ENCODE data around the gene TSC1. TPM values are rescaled to one million over a fixed set of nuclear protein-coding genes. Genes with fewer than 3 reads are reported as not detected.

TSC1 gene
- total RNA-seq, 2 experiments from 2014 or later, result 50.0 to 51.9 TPM

DNA sequence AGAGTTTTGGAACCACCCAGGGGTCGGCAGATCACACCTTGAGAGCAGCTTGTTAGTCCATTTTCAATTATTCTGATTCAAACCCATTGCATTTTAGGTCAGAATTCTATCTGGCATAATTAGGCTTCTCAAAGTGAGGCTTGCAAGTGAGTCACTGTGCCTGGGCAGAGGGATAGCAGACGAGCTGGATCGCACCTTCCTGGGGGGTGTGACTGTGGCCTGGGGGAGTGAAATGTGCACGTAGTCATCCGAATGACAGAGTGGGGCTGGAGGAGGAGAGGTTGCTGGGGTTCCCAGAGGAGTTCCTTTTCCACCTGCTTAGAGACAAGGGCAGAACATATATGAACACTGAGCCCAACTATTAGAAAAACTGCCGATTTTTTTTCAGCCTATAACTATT is 34.0 kb downstream of the TSC1 start:
- Mint-ChIP-seq H3K4me3 (no peak overlapping the region), H3K27me3 (no peaks in the 10 kb centered on the region), H3K9me3 (no peaks in the 10 kb centered on the region), H3K4me1 (ENCODE audit: low read depth) (peaks cover 15% of the 10 kb centered on the region), H3K36me3 (ENCODE audit: low read depth) (peaks cover 59% of the 10 kb centered on the region), H3K27ac (no peak overlapping the region)
- no peak for DNase-seq
- H3K4me3 ChIP-seq (ENCODE audit: low read length), result no peak overlapping the region
- H3K36me3 ChIP-seq (ENCODE audit: insufficient read depth, low read length), result peaks cover 40% of the 10 kb centered on the region
- POLR2A ChIA-PET, result interaction anchor here (1.2 kb wide), 1 partner anchor 34 kb away, joined by 5 read pairs; the partner anchor contains the start of gene TSC1
- no peak overlapping the region for H3K27ac ChIP-seq (ENCODE audit: low read depth in 1 of 2, low read length in 2 of 2)
- CTCF ChIA-PET, result no interaction called here
- H3K27me3 ChIP-seq (ENCODE audit: control insufficient read depth in 1 of 2, insufficient read depth in 2 of 2, low read length in 2 of 2), result no peaks in the 10 kb centered on the region
- no peak for ATAC-seq (ENCODE audit: poor library complexity)
- no peaks in the 10 kb centered on the region for H3K9me3 ChIP-seq (ENCODE audit: control insufficient read depth in 1 of 2, insufficient read depth in 1 of 2, low read length in 2 of 2)
- H3K4me1 ChIP-seq (ENCODE audit: insufficient read depth, low read length), result peaks cover 16% of the 10 kb centered on the region
- TF ChIP-seq CTCF (IDR thresholded peaks at IDR 0.05), result no peak
- intact Hi-C loops (cut with DNase I, micrococcal nuclease), result no loop called here

- intact Hi-C loops (cut with DNase I, micrococcal nuclease), result loop anchor here (10.0 kb wide), 3 partner anchors 65 to 495 kb away; partner anchors contain the start of genes CFAP77 (in 1 of the 2) and DDX31 (in 1 of the 2)
- Mint-ChIP-seq H3K27me3 (no peaks in the 10 kb centered on the region), H3K27ac (no peak overlapping the region), H3K4me3 (no peak overlapping the region), H3K4me1 (ENCODE audit: low read depth) (peaks cover 15% of the 10 kb centered on the region), H3K36me3 (ENCODE audit: low read depth) (peaks cover 62% of the 10 kb centered on the region), H3K9me3 (no peaks in the 10 kb centered on the region)
- H3K4me3 ChIP-seq (ENCODE audit: low read length), result no peak overlapping the region
- no peak for TF ChIP-seq CTCF (IDR thresholded peaks at IDR 0.05)
- no peak for ATAC-seq (ENCODE audit: poor library complexity)
- H3K27ac ChIP-seq (ENCODE audit: low read depth in 1 of 2, low read length in 2 of 2), result no peak overlapping the region
- H3K4me1 ChIP-seq (ENCODE audit: insufficient read depth, low read length), result peaks cover 16% of the 10 kb centered on the region
- CTCF ChIA-PET, result no interaction called here
- DNase-seq, result no peak
- POLR2A ChIA-PET, result interaction anchor here (1.0 to 1.5 kb wide), 4 partner anchors 31 to 60 kb away, joined by 3 to 5 read pairs (median 3); partner anchors contain the start of genes AK8, SPACA9 and TSC1
- peaks cover 45% of the 10 kb centered on the region for H3K36me3 ChIP-seq (ENCODE audit: insufficient read depth, low read length)
- no peaks in the 10 kb centered on the region for H3K9me3 ChIP-seq (ENCODE audit: control insufficient read depth in 1 of 2, insufficient read depth in 1 of 2, low read length in 2 of 2)
- no peaks in the 10 kb centered on the region for H3K27me3 ChIP-seq (ENCODE audit: control insufficient read depth in 1 of 2, insufficient read depth in 2 of 2, low read length in 2 of 2)
These were observed 35.1 kb downstream of the TSC1 start for GRCh38 chr9:132909311-132909710.

DNA sequence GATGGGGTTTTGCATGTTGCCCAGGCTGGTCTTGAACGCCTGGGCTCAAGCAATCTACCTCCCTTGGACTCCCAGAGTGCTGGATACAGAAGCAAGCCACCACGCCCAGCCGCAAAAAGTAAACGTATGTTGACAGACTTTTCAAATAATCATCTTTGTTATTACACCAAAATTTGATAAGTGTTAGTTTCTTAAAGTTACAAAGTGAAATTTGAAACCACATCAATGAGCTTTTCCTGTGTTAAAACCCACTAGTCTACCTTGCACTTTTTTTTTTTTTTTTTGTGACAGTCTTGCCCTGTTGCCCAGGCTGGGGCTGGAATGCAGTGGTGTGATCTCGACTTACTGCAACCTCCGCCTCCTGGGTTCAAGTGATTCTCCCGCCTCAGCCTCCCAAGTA is 35.8 kb downstream of the TSC1 start:
- Histone ChIP-seq H3K36me3 (ENCODE audit: insufficient read depth, low read length) (peaks cover 51% of the 10 kb centered on the region), H3K27ac (ENCODE audit: low read depth in 1 of 2, low read length in 2 of 2) (no peak overlapping the region), H3K9me3 (ENCODE audit: control insufficient read depth in 1 of 2, insufficient read depth in 1 of 2, low read length in 2 of 2) (no peaks in the 10 kb centered on the region), H3K4me1 (ENCODE audit: insufficient read depth, low read length) (peaks cover 16% of the 10 kb centered on the region), H3K27me3 (ENCODE audit: control insufficient read depth in 1 of 2, insufficient read depth in 2 of 2, low read length in 2 of 2) (no peaks in the 10 kb centered on the region), H3K4me3 (ENCODE audit: low read length) (no peak overlapping the region)
- CTCF ChIA-PET, result interaction anchor here (0.6 kb wide), 1 partner anchor 11 kb away, joined by 3 read pairs; no protein-coding TSS in a partner anchor
- Mint-ChIP-seq H3K27ac (peak overlapping the region; percentile 59), H3K9me3 (no peaks in the 10 kb centered on the region), H3K4me3 (peak overlapping the region; percentile 56), H3K4me1 (ENCODE audit: low read depth) (peaks cover 15% of the 10 kb centered on the region), H3K36me3 (ENCODE audit: low read depth) (peaks cover 64% of the 10 kb centered on the region), H3K27me3 (no peaks in the 10 kb centered on the region)
- intact Hi-C loops (cut with DNase I, micrococcal nuclease), result loop anchor here (10.0 kb wide), 3 partner anchors 64 to 494 kb away; partner anchors contain the start of genes CFAP77 (in 1 of the 2) and DDX31 (in 1 of the 2)
- peak; percentile 68 for ATAC-seq (ENCODE audit: poor library complexity)
- peak in 9 of 14 experiments; percentile 9 to 73 (median 27) for DNase-seq
- TF ChIP-seq CTCF (IDR thresholded peaks at IDR 0.05), result no peak
- POLR2A ChIA-PET, result interaction anchor here (1.0 to 1.5 kb wide), 4 partner anchors 30 to 60 kb away, joined by 3 to 5 read pairs (median 3); partner anchors contain the start of genes AK8, SPACA9 and TSC1

Data from CD4-positive, alpha-beta T cell (primary cell).